Effector memory CD4-positive, alpha-beta T cell (primary cell): ENCODE data around the gene SORL1-AS1.

ENCODE experiments used
- DNase-seq, 3 donors: peaks; one replicate each; pipeline ENCODE4 v3.0.0-alpha.2; 2020
- H3K27ac ChIP-seq: 2 replicates; pipeline ENCODE4 v1.7.0; 2013; ENCODE audit warnings: mild to moderate bottlenecking, low read length, moderate library complexity; ENCODE audit not compliant: insufficient read depth, poor library complexity, severe bottlenecking
- H3K27me3 ChIP-seq: replicated peaks from 2 replicates; pipeline ENCODE4 v1.7.0; 2013; ENCODE audit warnings: mild to moderate bottlenecking, low read length; ENCODE audit not compliant: insufficient read depth, control insufficient read depth, poor library complexity, severe bottlenecking
- H3K36me3 ChIP-seq: 2 replicates; pipeline ENCODE4 v1.7.0; 2013; ENCODE audit warnings: mild to moderate bottlenecking, low read length, moderate library complexity; ENCODE audit not compliant: control insufficient read depth, insufficient read depth
- H3K4me1 ChIP-seq: 2 replicates; pipeline ENCODE4 v1.7.0; 2013; ENCODE audit warnings: low read length, mild to moderate bottlenecking; ENCODE audit not compliant: control insufficient read depth, insufficient read depth, poor library complexity, severe bottlenecking
- H3K4me3 ChIP-seq: 2 replicates; pipeline ENCODE4 v1.7.0; 2013; ENCODE audit warnings: low read length, low read depth, mild to moderate bottlenecking; ENCODE audit not compliant: insufficient read depth, poor library complexity, severe bottlenecking
- H3K9me3 ChIP-seq: 2 replicates; pipeline ENCODE4 v1.7.0; 2013; ENCODE audit warnings: mild to moderate bottlenecking, low read length, moderate library complexity; ENCODE audit not compliant: control insufficient read depth

The SORL1-AS1 gene

GRCh38 chr11:121464352-121464946 lies 11.7 kb upstream of the SORL1-AS1 start:
- H3K36me3 ChIP-seq = no peaks in the 10 kb centered on the region
- no peaks in the 10 kb centered on the region for H3K9me3 ChIP-seq
- peaks cover 90% of the 10 kb centered on the region for H3K4me1 ChIP-seq
- peak overlapping the region; percentile 82 for H3K27ac ChIP-seq
- no peaks in the 10 kb centered on the region for H3K27me3 ChIP-seq
- DNase-seq = peak; percentile 44 to 82 (median 69)
- no peak overlapping the region for H3K4me3 ChIP-seq

GRCh38 chr11:121463689-121464335 lies 11.0 kb upstream of the SORL1-AS1 start:
- Histone ChIP-seq H3K27ac (peak overlapping the region; percentile 82), H3K36me3 (no peaks in the 10 kb centered on the region), H3K4me3 (no peak overlapping the region), H3K4me1 (peaks cover 90% of the 10 kb centered on the region), H3K9me3 (no peaks in the 10 kb centered on the region), H3K27me3 (no peaks in the 10 kb centered on the region)
- DNase-seq = no peak

- peaks cover 92% of the 10 kb centered on the region for H3K4me1 ChIP-seq
- H3K9me3 ChIP-seq = no peaks in the 10 kb centered on the region
- H3K27me3 ChIP-seq = no peaks in the 10 kb centered on the region
- H3K4me3 ChIP-seq = no peak overlapping the region
- H3K36me3 ChIP-seq = no peaks in the 10 kb centered on the region
- H3K27ac ChIP-seq = peak overlapping the region; percentile 82
- no peak for DNase-seq
Observed at GRCh38 chr11:121461843-121462242, 9.1 kb upstream of the SORL1-AS1 start.

GRCh38 chr11:121460941-121461514 lies 8.3 kb upstream of the SORL1-AS1 start:
- Histone ChIP-seq H3K4me3 (no peak overlapping the region), H3K27me3 (no peaks in the 10 kb centered on the region), H3K27ac (peak overlapping the region; percentile 82), H3K9me3 (no peaks in the 10 kb centered on the region), H3K36me3 (no peaks in the 10 kb centered on the region), H3K4me1 (peaks cover 90% of the 10 kb centered on the region)
- DNase-seq = no peak

- Histone ChIP-seq H3K27me3 (no peaks in the 10 kb centered on the region), H3K4me3 (peak overlapping the region; percentile 15), H3K36me3 (no peaks in the 10 kb centered on the region), H3K9me3 (no peaks in the 10 kb centered on the region), H3K4me1 (peaks cover 89% of the 10 kb centered on the region), H3K27ac (peak overlapping the region; percentile 64)
- peak in 1 of 3 donors; percentile 33 for DNase-seq
Observed at GRCh38 chr11:121459413-121460017, 6.7 kb upstream of the SORL1-AS1 start.

GRCh38 chr11:121458551-121458950 lies 5.8 kb upstream of the SORL1-AS1 start:
- no peaks in the 10 kb centered on the region for H3K27me3 ChIP-seq
- peak overlapping the region; percentile 15 for H3K4me3 ChIP-seq
- H3K27ac ChIP-seq = peak overlapping the region; percentile 64
- no peaks in the 10 kb centered on the region for H3K9me3 ChIP-seq
- no peaks in the 10 kb centered on the region for H3K36me3 ChIP-seq
- peaks cover 88% of the 10 kb centered on the region for H3K4me1 ChIP-seq
- DNase-seq = no peak

- peaks cover 72% of the 10 kb centered on the region for H3K4me1 ChIP-seq
- H3K27me3 ChIP-seq = no peaks in the 10 kb centered on the region
Observed at GRCh38 chr11:121456816-121457431, 4.2 kb upstream of the SORL1-AS1 start.

GRCh38 chr11:121456151-121456550 lies 3.4 kb upstream of the SORL1-AS1 start:
- H3K36me3 ChIP-seq = no peaks in the 10 kb centered on the region
- H3K27me3 ChIP-seq = no peaks in the 10 kb centered on the region
- H3K27ac ChIP-seq = peak overlapping the region; percentile 83
- DNase-seq = no peak
- H3K4me3 ChIP-seq = no peak overlapping the region
- peaks cover 71% of the 10 kb centered on the region for H3K4me1 ChIP-seq
- H3K9me3 ChIP-seq = no peaks in the 10 kb centered on the region

More at GRCh38 chr11:121456816-121457431, 4.2 kb upstream of the SORL1-AS1 start:
- Histone ChIP-seq H3K27ac (peak overlapping the region; percentile 83), H3K9me3 (no peaks in the 10 kb centered on the region), H3K4me3 (no peak overlapping the region), H3K36me3 (no peaks in the 10 kb centered on the region)
- DNase-seq = no peak

GRCh38 chr11:121455115-121455514 lies 2.3 kb upstream of the SORL1-AS1 start:
- Histone ChIP-seq H3K9me3 (no peaks in the 10 kb centered on the region), H3K4me3 (peak overlapping the region; percentile 71), H3K4me1 (peaks cover 69% of the 10 kb centered on the region), H3K36me3 (no peaks in the 10 kb centered on the region), H3K27ac (peak overlapping the region; percentile 83), H3K27me3 (no peaks in the 10 kb centered on the region)
- DNase-seq = no peak
